MM.1S (cell line): ENCODE results near the gene TSPEAR.

Experiments
- CTCF ChIP-seq: fragments of 300-600 bp; sonication (generic); IDR thresholded peaks from 2 replicates; pipeline ENCODE4 v1.5.1; 2016; ENCODE audit warnings: antibody characterized with exemption, low read length, mixed read lengths
- EZH2 ChIP-seq: fragments of 300-600 bp; sonication (generic); optimal IDR thresholded peaks from 2 replicates; pipeline ENCODE3; 2017; ENCODE audit warnings: low read depth, mild to moderate bottlenecking, antibody characterized with exemption, low read length, mixed read lengths
- EZH2phosphoT487 ChIP-seq: fragments of 300-600 bp; sonication (generic); IDR thresholded peaks from 2 replicates; pipeline ENCODE4 v1.6.1; 2018; ENCODE audit warnings: antibody characterized with exemption, low read length

DNA sequence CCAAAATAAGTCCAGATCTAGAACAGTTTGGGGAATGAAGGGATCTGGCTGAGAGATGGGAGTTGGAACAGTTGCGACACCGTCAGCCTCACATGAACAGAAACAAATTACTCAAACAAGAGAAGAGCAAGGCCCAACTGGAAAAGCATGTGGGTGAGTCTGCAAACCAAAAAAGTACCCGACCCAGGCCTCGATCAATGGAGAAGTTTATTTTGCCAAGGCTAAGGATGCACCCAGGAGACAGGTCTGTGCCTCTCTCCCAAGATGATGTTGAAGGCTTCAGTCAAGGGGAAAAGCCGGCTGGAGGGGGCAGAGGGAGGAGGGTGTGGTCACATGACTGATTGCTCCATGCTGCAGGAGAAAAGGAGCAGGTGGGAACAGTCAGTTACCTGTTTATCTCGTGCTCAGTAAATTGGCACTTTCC lies 213.7 kb downstream of the TSPEAR start:
- TF ChIP-seq CTCF (no peak), EZH2phosphoT487 (no peak), EZH2 (no peak)
